ENCODE measurements around the gene PREB.
A peak's percentile ranks its signal among the peaks of the same experiment; 100 is the strongest.

The PREB gene

DNA sequence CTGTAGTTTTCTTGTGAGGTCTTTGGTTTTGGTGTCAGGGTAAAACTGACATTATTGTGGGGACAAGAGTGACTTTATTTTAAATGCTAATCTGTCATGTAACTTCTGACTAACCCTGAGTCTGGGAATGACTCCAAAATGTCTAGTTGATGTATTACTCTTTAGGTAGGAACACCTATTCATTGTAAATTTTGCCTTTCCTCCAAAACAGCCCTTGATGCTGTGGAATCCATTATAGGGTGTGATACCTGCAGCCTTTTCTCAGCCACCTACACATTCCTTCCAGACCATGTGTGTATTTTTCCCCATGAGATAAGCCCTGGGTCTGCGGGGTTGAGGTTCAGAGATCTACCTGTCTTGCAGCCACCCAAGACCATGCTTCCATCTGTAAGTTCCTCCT, 8.8 kb upstream of the PREB start:
- TF ChIP-seq ZNF274 (IDR thresholded peaks at IDR 0.05; ENCODE audit: low read depth, low read length), result no peak
- no peak overlapping the region for H3K4me3 ChIP-seq (ENCODE audit: low read length)

DNA sequence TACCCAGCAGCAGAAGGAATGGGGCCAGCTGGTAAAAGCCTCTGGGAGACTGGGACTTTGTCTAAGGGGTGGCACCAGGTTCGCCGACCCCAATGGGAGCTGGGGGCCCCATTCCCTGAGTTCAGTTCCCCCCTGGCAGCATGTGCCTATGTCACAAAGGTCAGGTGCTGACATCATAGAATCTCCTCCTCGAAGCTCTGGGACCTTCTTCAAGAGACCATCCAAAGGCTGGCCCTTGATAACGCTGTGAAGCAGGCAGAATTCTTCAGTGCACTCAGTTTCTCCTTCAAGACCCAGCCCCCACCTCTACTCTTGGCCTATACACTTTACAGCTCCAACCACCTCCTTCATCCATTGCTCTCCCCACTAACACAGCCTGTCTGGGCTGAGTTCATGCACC, 4.9 kb upstream of the PREB start, which contains the start of gene PRR30:
Gene PRR30, minus strand, starts transcription at position 101 of the 400 bp plus-strand sequence. CDS start 1,081 bp downstream, outside the sequence.
- no peak for TF ChIP-seq ZNF274 (IDR thresholded peaks at IDR 0.05; ENCODE audit: low read depth, low read length)
- H3K4me3 ChIP-seq (ENCODE audit: low read length), result no peak within 1 kb of the TSS

DNA sequence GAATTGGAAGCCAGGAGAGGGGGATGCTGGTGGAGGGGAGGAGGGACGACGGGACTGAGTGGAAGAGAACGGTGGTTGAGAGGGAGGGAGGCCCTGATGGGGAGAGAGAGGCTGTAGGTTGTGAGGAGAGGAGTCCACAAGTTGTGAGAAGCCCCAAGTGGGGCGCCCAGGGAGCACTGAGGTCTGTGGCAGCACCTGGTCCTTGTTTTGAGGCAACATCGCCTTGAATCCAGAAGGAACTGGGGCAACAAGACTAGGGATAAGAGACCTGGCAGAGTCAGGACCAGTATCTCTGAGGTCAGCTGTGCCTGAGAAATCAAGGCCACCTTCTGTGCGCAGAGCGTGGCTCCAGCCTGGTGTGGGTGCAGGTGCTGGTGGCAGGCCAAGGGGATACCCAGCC, 3.7 kb upstream of the PREB start:
- no peak overlapping the region for H3K4me3 ChIP-seq (ENCODE audit: low read length)
- no peak for TF ChIP-seq ZNF274 (IDR thresholded peaks at IDR 0.05; ENCODE audit: low read depth, low read length)

DNA sequence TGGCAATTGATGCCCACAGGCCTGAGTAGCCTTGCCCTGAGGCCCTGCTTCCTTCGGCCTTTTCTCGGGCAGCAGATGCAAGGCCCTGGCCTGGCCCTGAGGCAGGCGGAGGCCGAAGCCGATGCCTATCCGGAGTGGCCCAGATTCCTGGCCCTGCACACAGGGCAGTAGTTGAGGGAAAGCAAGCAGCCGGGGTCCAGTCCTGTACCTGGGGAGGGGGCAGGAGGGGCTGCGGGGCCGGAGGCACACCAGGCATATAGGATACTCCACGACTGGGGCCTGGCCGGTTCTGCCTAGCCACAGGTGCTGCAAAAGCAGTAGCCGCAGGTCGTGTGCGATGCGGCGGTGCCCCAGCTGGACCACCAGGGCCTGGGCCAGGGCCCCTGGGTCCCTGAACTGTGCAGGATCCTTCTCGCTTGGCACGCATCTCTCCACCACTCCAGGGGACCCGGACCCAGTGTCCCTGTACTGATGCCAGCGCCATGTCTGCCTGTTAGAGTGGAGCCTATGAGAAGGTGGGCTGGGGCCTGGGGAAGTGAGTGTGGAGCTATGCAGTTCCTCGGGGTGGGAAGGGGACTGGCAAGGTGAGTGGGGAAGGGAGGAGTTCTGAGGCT, 3.0 kb upstream of the PREB start:
- no peak overlapping the region for H3K4me3 ChIP-seq (ENCODE audit: low read length)
- TF ChIP-seq ZNF274 (IDR thresholded peaks at IDR 0.05; ENCODE audit: low read depth, low read length), result no peak

DNA sequence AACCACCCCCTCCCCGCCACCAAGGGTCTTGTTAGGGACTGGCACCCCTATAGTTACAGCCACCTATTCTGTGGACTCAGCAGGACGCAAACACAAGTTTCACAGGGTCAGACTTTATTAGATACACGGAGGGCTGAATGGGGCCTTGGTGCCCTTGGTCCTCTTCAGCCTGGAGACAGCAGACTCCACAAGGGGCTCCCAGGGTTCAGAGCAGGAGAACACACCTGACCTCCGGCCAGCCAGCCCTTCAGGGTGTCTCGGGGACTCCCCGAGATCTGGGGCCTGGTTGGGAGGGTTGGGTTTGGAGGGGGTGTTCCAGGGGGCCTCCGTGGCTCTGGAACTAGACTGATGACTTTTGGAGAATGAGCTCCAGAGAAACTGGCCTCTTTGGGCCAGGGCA, 2.3 kb upstream of the PREB start:
- no peak for TF ChIP-seq ZNF274 (IDR thresholded peaks at IDR 0.05; ENCODE audit: low read depth, low read length)

DNA sequence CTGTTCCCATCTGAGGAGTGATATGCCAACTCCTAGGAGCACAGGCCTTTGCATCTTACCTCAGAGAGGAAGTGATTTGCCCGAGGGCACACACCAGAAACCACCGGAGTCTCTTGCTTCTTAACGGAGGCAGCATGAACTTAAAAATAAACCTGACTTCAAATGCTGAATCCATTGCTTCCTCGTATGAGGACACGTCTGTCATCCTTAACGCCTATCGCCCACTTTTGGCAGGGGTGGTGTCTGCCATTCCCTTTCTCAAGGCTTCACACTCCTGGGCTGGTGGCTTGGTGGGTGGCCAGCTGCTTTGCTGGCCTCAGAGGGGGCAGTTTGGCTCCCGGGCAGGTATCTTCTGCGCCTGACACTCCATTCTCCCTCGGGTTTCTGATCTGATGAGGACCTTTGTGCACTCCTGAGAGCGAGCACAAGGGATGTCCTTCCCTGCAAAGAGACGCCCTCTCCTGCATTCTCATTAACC, 1.1 kb upstream of the PREB start:
- H3K4me3 ChIP-seq (ENCODE audit: low read length), result no peak overlapping the region
- no peak for TF ChIP-seq ZNF274 (IDR thresholded peaks at IDR 0.05; ENCODE audit: low read depth, low read length)

More for the DNA sequence above, 2.3 kb upstream of the PREB start:
- no peak overlapping the region for H3K4me3 ChIP-seq (ENCODE audit: low read length)

DNA sequence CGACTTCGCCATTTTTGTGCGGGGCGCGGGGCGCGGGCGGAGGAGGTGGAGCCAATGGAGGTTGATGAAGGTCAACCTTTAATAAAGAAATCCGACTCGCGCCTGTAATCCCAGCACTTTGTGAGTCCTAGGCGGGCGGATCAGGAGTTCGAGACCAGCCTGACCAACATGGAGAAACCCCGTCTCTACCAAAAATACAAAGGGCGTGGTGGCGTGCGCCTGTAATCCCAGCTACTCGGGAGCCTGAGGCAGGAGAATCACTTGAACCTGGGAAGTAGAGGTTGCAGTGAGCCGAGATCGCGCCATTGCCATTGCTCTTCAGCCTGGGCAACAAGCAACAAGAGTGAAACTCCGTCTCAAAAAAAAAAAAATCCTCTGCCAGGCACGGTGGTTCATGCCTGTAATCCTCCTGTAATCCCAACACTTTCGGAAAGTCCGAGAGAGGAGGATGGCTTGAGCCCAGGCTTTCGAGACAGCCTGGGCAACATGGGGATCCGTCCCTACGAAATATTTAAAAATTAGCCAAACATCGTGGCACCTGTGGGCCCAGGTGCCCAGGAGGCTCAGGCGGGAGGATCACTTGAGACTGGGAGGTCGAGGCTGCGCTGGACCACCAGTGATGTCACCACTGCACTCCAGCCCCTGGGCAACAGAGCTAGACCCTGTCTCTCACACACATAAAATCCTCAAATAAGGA, 493 bp upstream of the PREB start:
- TF ChIP-seq ZNF274 (IDR thresholded peaks at IDR 0.05; ENCODE audit: low read depth, low read length), result no peak
- peak overlapping the region; percentile 37; the same call in 1 of the 2 replicates for H3K4me3 ChIP-seq (ENCODE audit: low read length)

DNA sequence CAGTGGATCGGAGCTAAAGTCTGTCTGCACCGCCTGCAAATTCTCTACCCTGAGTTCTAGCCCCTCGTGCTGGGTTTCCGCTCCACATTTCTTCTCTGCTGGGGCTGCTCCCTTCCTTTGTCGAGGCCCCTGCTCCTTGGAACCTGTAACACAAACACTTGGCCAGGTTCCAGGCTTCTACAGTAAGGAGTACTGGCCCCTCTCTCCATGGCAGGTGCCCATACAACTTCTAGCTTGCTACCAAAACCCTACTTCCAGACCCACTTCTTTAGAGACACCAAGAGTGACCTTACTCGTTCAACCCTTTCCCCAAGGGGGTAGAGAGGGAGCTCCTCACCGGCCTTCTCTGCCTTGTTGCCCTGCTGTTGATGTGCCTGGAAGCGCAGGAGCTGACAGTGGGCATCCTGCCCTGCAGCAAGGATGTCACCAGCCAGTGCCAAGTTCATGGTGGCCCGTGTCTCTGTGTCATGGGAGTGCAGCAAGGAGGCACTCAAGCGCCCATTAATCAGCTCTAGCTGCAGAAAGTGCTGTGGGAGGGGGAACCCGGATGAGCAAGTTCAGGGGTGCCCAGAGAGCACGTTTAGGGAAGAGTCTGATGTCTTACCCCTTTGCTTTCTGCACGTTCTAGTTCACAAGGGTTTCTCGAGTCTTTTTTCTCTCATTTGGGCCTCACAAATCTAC, 1.1 kb downstream of the PREB start:
- peak overlapping the region; percentile 82 for H3K4me3 ChIP-seq (ENCODE audit: low read length)
- TF ChIP-seq ZNF274 (IDR thresholded peaks at IDR 0.05; ENCODE audit: low read depth, low read length), result no peak

DNA sequence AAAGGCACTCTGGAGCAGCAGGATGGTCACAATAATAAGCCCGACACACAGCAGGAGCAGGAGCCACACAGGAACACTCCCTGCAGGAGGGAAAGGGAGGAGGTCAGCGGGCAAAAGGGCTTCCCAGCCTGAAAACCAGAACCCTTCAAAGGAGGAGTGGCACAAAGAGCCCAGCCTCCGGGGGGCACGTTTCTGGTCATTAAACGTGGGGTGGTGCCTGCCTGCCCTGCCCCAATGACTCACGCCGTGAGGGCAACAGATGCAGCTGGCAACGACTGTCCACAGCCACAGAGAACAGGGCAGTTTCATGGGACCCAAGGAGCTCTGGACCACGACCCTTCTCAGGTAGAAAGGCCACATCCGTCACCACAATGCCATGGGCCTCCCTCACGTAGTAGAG, 3.0 kb downstream of the PREB start:
- no peak overlapping the region for H3K4me3 ChIP-seq (ENCODE audit: low read length)
- TF ChIP-seq ZNF274 (IDR thresholded peaks at IDR 0.05; ENCODE audit: low read depth, low read length), result no peak

DNA sequence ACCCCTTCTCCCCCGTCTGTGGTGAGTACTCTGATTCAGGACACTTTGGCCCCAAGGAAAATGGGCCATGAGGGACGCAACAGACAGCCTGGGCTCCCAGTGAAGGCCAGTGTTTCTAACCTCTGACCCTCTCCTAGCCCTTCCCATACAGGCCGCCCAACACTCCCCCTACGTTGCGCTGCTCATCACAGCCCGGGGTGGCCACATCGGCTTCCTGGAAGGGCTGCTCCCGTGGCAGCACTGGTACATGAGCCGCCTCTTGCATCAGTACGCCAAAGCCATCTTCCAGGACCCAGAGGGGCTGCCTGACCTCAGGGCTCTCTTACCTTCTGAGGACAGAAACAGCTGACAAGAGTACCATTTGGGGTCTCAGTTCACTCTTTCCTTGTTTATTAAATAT, 4.0 kb downstream of the PREB start:
- TF ChIP-seq ZNF274 (IDR thresholded peaks at IDR 0.05; ENCODE audit: low read depth, low read length), result no peak

DNA sequence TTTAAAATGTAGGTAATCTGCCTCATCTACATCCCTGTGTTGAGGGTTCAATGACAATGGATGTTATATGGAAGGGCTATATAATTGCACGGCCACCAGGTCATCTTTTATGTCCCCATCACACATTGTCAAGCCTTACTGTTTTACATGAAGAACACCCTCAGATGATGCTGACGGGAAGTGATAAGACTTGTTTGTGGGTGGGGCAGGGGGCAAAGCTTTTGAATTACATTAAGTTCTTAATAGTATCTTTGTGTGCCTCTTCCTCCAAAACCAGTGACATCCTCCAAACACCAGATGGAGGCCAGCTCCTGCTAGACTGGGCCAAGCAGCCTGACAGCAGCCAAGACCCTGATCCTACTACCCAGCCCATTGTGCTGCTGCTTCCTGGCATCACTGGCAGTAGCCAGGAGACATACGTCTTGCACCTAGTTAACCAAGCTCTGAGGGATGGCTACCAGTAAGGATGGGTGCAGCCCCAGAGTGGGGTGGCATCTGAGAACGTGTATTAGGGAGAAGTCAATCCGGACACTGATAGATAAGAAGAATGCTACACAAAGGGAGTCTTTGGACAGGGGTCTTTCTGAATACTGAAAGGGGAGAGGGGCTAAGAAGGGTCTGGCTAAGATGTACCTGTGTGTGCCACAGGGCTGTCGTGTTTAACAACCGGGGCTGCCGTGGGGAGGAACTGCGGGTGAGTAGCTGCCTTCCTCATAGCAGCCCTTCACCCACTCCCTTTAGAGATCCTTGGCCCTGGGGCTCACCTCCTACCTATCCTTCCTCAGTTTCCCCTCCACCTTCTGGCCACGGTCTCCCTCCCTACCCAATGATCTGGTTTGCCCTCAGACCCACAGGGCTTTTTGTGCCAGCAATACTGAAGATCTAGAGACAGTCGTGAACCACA, 5.5 kb downstream of the PREB start:
- TF ChIP-seq ZNF274 (IDR thresholded peaks at IDR 0.05; ENCODE audit: low read depth, low read length), result no peak
- no peak overlapping the region for H3K4me3 ChIP-seq (ENCODE audit: low read length)

More for the DNA sequence above, 4.0 kb downstream of the PREB start:
- no peak overlapping the region for H3K4me3 ChIP-seq (ENCODE audit: low read length)

DNA sequence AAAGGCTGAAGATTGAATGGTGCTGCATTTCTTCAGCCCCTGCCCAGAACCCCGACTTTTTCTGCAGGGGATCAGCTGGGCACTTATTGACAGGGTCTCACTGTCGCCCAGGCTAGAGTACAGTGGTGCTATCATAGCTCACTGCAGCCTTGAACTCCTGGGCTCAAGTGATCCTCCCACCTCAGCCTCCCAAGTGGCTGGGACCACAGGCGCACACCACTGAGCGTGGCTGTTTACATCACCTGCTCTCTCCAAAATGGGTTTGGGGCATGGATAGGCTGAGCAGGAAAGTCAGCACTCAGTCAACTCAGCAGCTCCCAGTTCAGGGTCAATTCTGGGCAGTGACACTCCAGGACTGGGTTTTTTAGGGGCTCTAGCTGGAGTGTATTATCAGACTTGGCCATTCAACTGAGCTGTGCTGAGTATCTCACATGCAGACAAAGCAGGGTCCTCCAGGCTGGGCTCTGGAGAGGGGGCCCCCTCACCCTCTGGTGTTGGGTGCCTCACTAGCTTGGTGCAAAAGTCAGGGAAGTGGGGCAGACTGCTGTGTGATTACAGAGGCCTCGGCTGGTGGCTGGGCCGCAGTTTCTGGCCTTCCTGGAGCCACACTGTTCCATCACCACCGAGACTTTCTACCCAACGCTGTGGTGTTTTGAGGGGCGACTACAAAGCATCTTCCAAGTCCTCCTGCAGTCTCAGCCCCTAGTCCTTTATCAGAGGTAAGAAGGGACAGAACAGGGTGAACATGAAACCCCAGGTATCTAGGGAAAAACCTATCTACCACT, 6.4 kb downstream of the PREB start:
- no peak overlapping the region for H3K4me3 ChIP-seq (ENCODE audit: low read length)

DNA sequence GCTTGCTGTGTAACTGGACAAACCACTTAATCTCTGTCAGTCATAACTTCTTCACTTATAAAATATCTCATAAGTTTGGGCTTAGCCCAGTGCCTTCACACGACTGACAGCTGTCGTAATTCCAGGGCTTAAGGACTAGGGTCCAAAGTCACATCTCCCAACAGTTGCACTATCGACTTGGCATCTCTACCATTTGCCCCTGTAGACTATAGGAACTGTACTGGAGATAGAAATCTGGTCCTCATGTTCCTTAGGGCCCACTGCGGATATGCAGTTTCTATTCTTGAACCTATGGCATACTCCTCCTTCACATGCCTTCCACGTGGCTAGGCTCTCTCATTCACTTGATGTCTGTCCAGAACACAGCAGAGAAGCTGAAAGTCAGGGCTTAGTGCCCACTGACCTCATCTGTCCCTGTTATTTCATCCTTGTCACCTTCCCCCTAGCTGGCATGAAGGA, 8.2 kb downstream of the PREB start:
- no peak for TF ChIP-seq ZNF274 (IDR thresholded peaks at IDR 0.05; ENCODE audit: low read depth, low read length)

More for the DNA sequence above, 6.4 kb downstream of the PREB start:
- TF ChIP-seq ZNF274 (IDR thresholded peaks at IDR 0.05; ENCODE audit: low read depth, low read length), result no peak

More for the DNA sequence above, 8.2 kb downstream of the PREB start:
- H3K4me3 ChIP-seq (ENCODE audit: low read length), result no peak overlapping the region

Data from GM08714 (cell line).